GM18951 (cell line): ENCODE measurements around the gene FRMD5.

Source experiments
- POLR2A ChIP-seq: IDR thresholded peaks from 4 replicates; pipeline ENCODE4 v1.6.1; 2011; ENCODE audit warnings: mild to moderate bottlenecking; ENCODE audit not compliant: insufficient read length, insufficient read depth; ENCODE audit errors: extremely low read depth
- in situ Hi-C: fragments of 300-500 bp; cut with MboI; formaldehyde crosslinking; loops from one replicate; pipeline ENCODE4 v1.12.0; 2022; ENCODE audit warnings: low sequenced_read_pairs, mixed read lengths, inconsistent platforms; ENCODE audit not compliant: unreplicated experiment

Gene FRMD5

GRCh38 chr15:44193651-44194322 is 1.3 kb downstream of the FRMD5 start:
- in situ Hi-C loops, result no loop called here
- TF ChIP-seq POLR2A, result no peak

GRCh38 chr15:44188795-44189194 is 6.3 kb downstream of the FRMD5 start:
- in situ Hi-C loops, result no loop called here
- TF ChIP-seq POLR2A, result no peak

GRCh38 chr15:44186705-44187104 is 8.4 kb downstream of the FRMD5 start:
- TF ChIP-seq POLR2A, result no peak
- in situ Hi-C loops, result no loop called here

- no peak for TF ChIP-seq POLR2A
- in situ Hi-C loops, result no loop called here
Measured at GRCh38 chr15:44183363-44183762, 11.7 kb downstream of the FRMD5 start.

- TF ChIP-seq POLR2A, result no peak
Measured at GRCh38 chr15:44181410-44181809, 13.7 kb downstream of the FRMD5 start.

GRCh38 chr15:44177139-44177538 is 17.9 kb downstream of the FRMD5 start:
- in situ Hi-C loops, result no loop called here
- no peak for TF ChIP-seq POLR2A

More at GRCh38 chr15:44181410-44181809, 13.7 kb downstream of the FRMD5 start:
- in situ Hi-C loops, result no loop called here

GRCh38 chr15:44173813-44174212 is 21.3 kb downstream of the FRMD5 start:
- in situ Hi-C loops, result no loop called here
- TF ChIP-seq POLR2A, result no peak

GRCh38 chr15:44163370-44163769 is 31.7 kb downstream of the FRMD5 start:
- TF ChIP-seq POLR2A, result no peak
- in situ Hi-C loops, result no loop called here

GRCh38 chr15:44160796-44161195 is 34.3 kb downstream of the FRMD5 start:
- TF ChIP-seq POLR2A, result no peak
- in situ Hi-C loops, result no loop called here

- in situ Hi-C loops, result no loop called here
- TF ChIP-seq POLR2A, result no peak
Measured at GRCh38 chr15:44159492-44159891, 35.6 kb downstream of the FRMD5 start.

GRCh38 chr15:44158111-44158510 is 37.0 kb downstream of the FRMD5 start:
- in situ Hi-C loops, result no loop called here
- TF ChIP-seq POLR2A, result no peak

GRCh38 chr15:44157679-44158078 is 37.4 kb downstream of the FRMD5 start:
- in situ Hi-C loops, result no loop called here
- TF ChIP-seq POLR2A, result no peak

GRCh38 chr15:44153352-44153751 is 41.7 kb downstream of the FRMD5 start:
- in situ Hi-C loops, result no loop called here
- TF ChIP-seq POLR2A, result no peak

GRCh38 chr15:44149224-44149623 is 45.8 kb downstream of the FRMD5 start:
- TF ChIP-seq POLR2A, result no peak
- in situ Hi-C loops, result no loop called here

GRCh38 chr15:44148580-44148979 is 46.5 kb downstream of the FRMD5 start:
- no peak for TF ChIP-seq POLR2A
- in situ Hi-C loops, result no loop called here
